ENCODE data around the gene CCDC63.

CCDC63 gene

GRCh38 chr12:110863161-110863560 lies 16.4 kb downstream of the CCDC63 start:
- Histone ChIP-seq H3K27me3 (no peaks in the 10 kb centered on the region), H3K27ac (no peak overlapping the region)

GRCh38 chr12:110865521-110865920 lies 18.7 kb downstream of the CCDC63 start:
- Histone ChIP-seq H3K4me3 (ENCODE audit: low read depth in 1 of 2, low read length in 1 of 2) (no peak overlapping the region), H3K4me1 (ENCODE audit: control insufficient read depth in 1 of 2, insufficient read depth in 1 of 2, low read depth in 1 of 2, low read length in 1 of 2) (peaks cover 5 to 6% of the 10 kb centered on the region in 2 experiments), H3K36me3 (no peaks in the 10 kb centered on the region), H3K9me3 (no peaks in the 10 kb centered on the region), H3K27me3 (no peaks in the 10 kb centered on the region), H3K27ac (no peak overlapping the region)
- no peak for TF ChIP-seq CTCF (IDR thresholded peaks at IDR 0.05)

More at GRCh38 chr12:110863161-110863560, 16.4 kb downstream of the CCDC63 start:
- Histone ChIP-seq H3K9me3 (no peaks in the 10 kb centered on the region), H3K36me3 (no peaks in the 10 kb centered on the region), H3K4me1 (ENCODE audit: control insufficient read depth in 1 of 2, insufficient read depth in 1 of 2, low read depth in 1 of 2, low read length in 1 of 2) (no peaks in the 10 kb centered on the region), H3K4me3 (ENCODE audit: low read depth in 1 of 2, low read length in 1 of 2) (no peak overlapping the region)
- no peak for TF ChIP-seq CTCF (IDR thresholded peaks at IDR 0.05)

DNA sequence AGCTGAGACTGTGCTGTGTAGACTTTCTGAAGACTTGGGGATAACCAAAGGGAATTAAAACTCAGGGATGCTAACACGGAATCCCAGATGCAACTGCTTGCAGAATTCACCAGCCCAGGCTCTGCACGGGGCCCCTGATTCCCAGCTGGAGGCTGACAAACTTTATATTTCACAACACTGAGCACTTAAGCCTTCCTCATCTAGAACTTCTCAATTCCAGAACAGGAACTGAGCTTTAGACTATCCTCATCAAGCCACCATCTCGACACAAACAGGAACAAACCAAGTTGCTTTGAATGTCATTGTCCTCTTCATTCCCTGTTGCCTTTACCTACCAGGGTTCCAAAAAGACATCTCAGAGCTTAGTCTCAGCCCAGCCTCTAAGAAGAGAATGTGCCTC lies 22.2 kb downstream of the CCDC63 start:
- H3K9me3 ChIP-seq: no peaks in the 10 kb centered on the region
- no peak overlapping the region for H3K27ac ChIP-seq
- TF ChIP-seq CTCF (IDR thresholded peaks at IDR 0.05): no peak
- no peaks in the 10 kb centered on the region for H3K36me3 ChIP-seq
- H3K27me3 ChIP-seq: peaks cover 2% of the 10 kb centered on the region
- peaks cover 5 to 6% of the 10 kb centered on the region in 2 experiments for H3K4me1 ChIP-seq (ENCODE audit: control insufficient read depth in 1 of 2, insufficient read depth in 1 of 2, low read depth in 1 of 2, low read length in 1 of 2)
- H3K4me3 ChIP-seq (ENCODE audit: low read depth in 1 of 2, low read length in 1 of 2): no peak overlapping the region

DNA sequence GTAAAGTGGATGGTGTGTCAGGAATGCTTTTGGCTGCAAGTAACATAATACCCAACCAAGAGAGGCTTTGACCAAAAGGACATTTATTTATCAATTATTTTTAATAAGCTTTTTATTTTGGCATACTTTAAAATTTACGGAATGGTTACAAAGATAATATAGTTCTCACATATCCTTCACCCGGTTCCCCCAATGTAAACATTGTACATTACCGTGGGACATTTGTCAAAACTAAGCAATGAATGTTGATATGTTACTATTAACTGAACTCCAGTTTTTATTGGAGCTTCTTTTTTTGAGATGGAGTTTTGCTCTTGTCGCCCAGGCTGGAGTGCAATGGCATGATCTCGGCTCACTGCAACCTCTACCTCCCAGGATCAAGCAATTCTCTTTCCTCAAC lies 23.0 kb downstream of the CCDC63 start:
- H3K9me3 ChIP-seq: no peaks in the 10 kb centered on the region
- peaks cover 5 to 6% of the 10 kb centered on the region in 2 experiments for H3K4me1 ChIP-seq (ENCODE audit: control insufficient read depth in 1 of 2, insufficient read depth in 1 of 2, low read depth in 1 of 2, low read length in 1 of 2)
- TF ChIP-seq CTCF (IDR thresholded peaks at IDR 0.05): no peak
- H3K4me3 ChIP-seq (ENCODE audit: low read depth in 1 of 2, low read length in 1 of 2): no peak overlapping the region
- H3K27ac ChIP-seq: no peak overlapping the region
- H3K27me3 ChIP-seq: peaks cover 3% of the 10 kb centered on the region
- no peaks in the 10 kb centered on the region for H3K36me3 ChIP-seq

DNA sequence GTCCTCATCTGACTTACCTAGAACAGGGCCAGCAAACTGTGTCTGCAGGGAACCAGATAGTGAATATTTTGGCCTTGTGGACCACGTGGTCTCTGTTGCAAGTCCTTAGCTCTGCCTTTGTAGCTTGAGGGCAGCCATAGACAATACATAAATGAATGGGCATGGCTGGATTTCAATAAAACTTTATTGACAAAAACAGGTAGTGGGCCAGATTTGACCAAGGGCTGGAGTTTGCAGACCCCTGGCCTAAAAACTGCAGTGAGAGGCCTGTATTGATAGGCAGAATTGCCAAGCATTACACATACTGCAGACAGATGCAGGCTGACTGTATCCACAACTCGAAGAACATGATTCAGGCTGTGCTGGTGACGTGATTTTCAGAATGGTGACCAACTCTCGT lies 25.3 kb downstream of the CCDC63 start:
- Histone ChIP-seq H3K27me3 (peaks cover 3% of the 10 kb centered on the region), H3K27ac (no peak overlapping the region), H3K9me3 (no peaks in the 10 kb centered on the region), H3K4me3 (ENCODE audit: low read depth in 1 of 2, low read length in 1 of 2) (no peak overlapping the region), H3K4me1 (ENCODE audit: control insufficient read depth in 1 of 2, insufficient read depth in 1 of 2, low read depth in 1 of 2, low read length in 1 of 2) (peaks cover 5 to 6% of the 10 kb centered on the region in 2 experiments), H3K36me3 (no peaks in the 10 kb centered on the region)
- no peak for TF ChIP-seq CTCF (IDR thresholded peaks at IDR 0.05)

DNA sequence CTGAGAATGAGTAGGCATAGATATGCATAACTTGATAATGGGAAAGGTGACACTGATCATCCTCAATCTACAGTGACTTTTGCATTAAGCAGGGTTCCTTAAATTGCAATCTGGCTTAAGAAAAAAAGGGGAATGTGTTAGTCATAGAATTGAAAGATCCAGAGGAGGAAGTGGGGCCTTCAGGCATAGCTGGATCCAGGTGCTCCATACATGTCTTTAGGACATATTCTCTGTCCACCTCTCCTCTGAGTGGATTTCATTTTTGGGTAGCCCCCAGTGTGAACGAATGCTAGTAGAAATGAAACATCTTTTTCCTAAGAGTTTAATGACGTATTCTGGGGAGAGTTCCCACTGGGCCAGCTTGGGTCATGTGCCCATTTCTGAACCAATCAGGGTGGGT lies 27.6 kb downstream of the CCDC63 start:
- no peak for TF ChIP-seq CTCF (IDR thresholded peaks at IDR 0.05)
- Histone ChIP-seq H3K9me3 (no peaks in the 10 kb centered on the region), H3K4me3 (ENCODE audit: low read depth in 1 of 2, low read length in 1 of 2) (no peak overlapping the region), H3K4me1 (ENCODE audit: control insufficient read depth in 1 of 2, insufficient read depth in 1 of 2, low read depth in 1 of 2, low read length in 1 of 2) (no peaks in the 10 kb centered on the region), H3K36me3 (no peaks in the 10 kb centered on the region), H3K27me3 (peaks cover 3% of the 10 kb centered on the region), H3K27ac (no peak overlapping the region)

All from neutrophil (primary cell).